Neural cell (in vitro differentiated cells): Measurements from ENCODE around the gene LCLAT1.

ENCODE experiments used
- EP300 ChIP-seq: fragments of 450-650 bp; conservative IDR thresholded peaks from 2 replicates; pipeline ENCODE4 v1.6.1; 2014; ENCODE audit warnings: antibody characterized with exemption, mild to moderate bottlenecking, moderate library complexity; ENCODE audit not compliant: poor library complexity, severe bottlenecking
- EZH2 ChIP-seq: fragments of 200-600, 300-800 bp; shearing (Covaris generic), sonication (generic); IDR thresholded peaks from 2 replicates; pipeline ENCODE4 v1.6.1; 2014; ENCODE audit warnings: antibody characterized with exemption, low read length, borderline replicate concordance, mild to moderate bottlenecking; ENCODE audit not compliant: insufficient read depth, poor library complexity, severe bottlenecking
- MXI1 ChIP-seq: fragments of 450-650 bp; conservative IDR thresholded peaks from 2 replicates; pipeline ENCODE4 v1.6.1; 2014; ENCODE audit warnings: antibody characterized with exemption, mild to moderate bottlenecking; ENCODE audit not compliant: poor library complexity, severe bottlenecking
- POLR2AphosphoS5 ChIP-seq: IDR thresholded peaks from 2 replicates; pipeline ENCODE4 v1.6.1; 2012
- RAD21 ChIP-seq: fragments of 450-650 bp; conservative IDR thresholded peaks from 2 replicates; pipeline ENCODE4 v1.6.1; 2014; ENCODE audit warnings: antibody characterized with exemption, mild to moderate bottlenecking, moderate library complexity
- REST ChIP-seq: IDR thresholded peaks from 2 replicates; pipeline ENCODE4 v1.6.1; 2012; ENCODE audit warnings: borderline replicate concordance
- TF ChIP-seq, protein P1 (sequence below): fragments of 450-650 bp; IDR thresholded peaks from 2 replicates; pipeline ENCODE4 v1.5.1; 2014; ENCODE audit warnings: antibody characterized with exemption, mild to moderate bottlenecking, moderate library complexity; ENCODE audit not compliant: poor library complexity, severe bottlenecking

- TF ChIP-seq, protein P1, sequence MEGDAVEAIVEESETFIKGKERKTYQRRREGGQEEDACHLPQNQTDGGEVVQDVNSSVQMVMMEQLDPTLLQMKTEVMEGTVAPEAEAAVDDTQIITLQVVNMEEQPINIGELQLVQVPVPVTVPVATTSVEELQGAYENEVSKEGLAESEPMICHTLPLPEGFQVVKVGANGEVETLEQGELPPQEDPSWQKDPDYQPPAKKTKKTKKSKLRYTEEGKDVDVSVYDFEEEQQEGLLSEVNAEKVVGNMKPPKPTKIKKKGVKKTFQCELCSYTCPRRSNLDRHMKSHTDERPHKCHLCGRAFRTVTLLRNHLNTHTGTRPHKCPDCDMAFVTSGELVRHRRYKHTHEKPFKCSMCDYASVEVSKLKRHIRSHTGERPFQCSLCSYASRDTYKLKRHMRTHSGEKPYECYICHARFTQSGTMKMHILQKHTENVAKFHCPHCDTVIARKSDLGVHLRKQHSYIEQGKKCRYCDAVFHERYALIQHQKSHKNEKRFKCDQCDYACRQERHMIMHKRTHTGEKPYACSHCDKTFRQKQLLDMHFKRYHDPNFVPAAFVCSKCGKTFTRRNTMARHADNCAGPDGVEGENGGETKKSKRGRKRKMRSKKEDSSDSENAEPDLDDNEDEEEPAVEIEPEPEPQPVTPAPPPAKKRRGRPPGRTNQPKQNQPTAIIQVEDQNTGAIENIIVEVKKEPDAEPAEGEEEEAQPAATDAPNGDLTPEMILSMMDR = no peak
- no peak for TF ChIP-seq EP300
- no peak for TF ChIP-seq RAD21
- TF ChIP-seq EZH2 = no peak
- TF ChIP-seq REST = no peak
- no peak for TF ChIP-seq MXI1
- no peak for TF ChIP-seq POLR2AphosphoS5
These were observed 218.8 kb downstream of the LCLAT1 start for GRCh38 chr2:30665761-30666265.
